ENCODE measurements around the gene NUMB. TPM values are rescaled to one million over a fixed set of nuclear protein-coding genes. Genes with fewer than 3 reads are reported as not detected.
A peak's percentile ranks its signal among the peaks of the same experiment; 100 is the strongest.

The NUMB gene
- total and polyA plus RNA-seq, 4 donors = 39.4 to 100 (median 87.8) TPM

DNA sequence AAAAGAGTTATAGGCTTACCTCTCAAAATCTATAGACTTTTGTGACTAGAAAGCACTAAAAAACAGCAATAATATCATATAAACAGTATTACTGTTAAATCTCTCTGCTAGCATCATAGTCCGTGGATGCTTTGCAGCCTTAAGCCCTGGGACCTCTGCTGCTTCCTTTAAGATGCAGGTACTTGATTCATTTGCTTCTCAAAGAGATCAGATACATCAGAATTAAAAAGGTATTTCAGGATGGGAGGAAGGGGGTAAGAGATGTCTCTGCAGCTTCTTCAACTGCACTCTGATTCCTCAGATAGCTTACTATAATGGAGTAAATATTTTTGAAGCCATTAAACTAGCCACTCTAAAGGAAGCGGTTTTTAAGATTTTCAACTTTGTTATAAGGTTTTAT is 171.7 kb downstream of the NUMB start:
- 94 to 96% methylated on average over 2 of the region's 2 CpGs for WGBS, 2 donors
- H3K36me3 ChIP-seq (ENCODE audit: control insufficient read depth in 4 of 4, insufficient read depth in 4 of 4, low read length in 4 of 4) = peaks cover 18 to 41% (median 27%) of the 10 kb centered on the region in 4 donors
- no peak for DNase-seq

DNA sequence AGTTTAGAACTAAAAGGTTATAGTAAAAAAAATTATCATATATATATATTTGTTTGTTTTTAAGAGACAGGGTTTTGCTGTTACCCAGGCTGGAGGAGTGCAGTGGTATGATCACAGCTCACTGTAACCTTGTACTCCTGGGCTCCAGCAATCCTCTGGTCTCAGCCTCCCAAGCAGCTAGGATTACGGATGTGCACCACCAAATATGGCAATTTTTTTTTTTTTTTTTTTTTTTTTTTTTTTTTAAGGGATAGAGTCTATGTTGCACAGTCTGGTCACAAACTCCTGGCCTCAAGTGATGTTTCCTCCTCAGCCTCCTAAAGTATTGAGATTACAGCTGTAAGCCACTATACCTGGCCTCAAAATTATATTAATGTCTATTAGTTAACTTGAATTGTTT is 172.4 kb downstream of the NUMB start:
- DNase-seq = no peak
- H3K4me3 ChIP-seq = no peak overlapping the region
- no peaks in the 10 kb centered on the region for H3K9me3 ChIP-seq (ENCODE audit: control insufficient read depth in 4 of 4, insufficient read depth in 3 of 4, low read length in 3 of 4)
- H3K9ac ChIP-seq (ENCODE audit: insufficient read depth in 1 of 2, low read length in 2 of 2) = no peak overlapping the region
- H3K27me3 ChIP-seq (ENCODE audit: control insufficient read depth in 3 of 3, insufficient read depth in 3 of 3, low read length in 2 of 3) = no peaks in the 10 kb centered on the region
- no peak for ATAC-seq (ENCODE audit: insufficient read depth, low FRiP score)
- peaks cover 0 to 3% (median 0%) of the 10 kb centered on the region in 5 donors for H3K4me1 ChIP-seq (ENCODE audit: control insufficient read depth in 5 of 5, insufficient read depth in 5 of 5, low read length in 5 of 5)
- peaks cover 20 to 46% (median 29%) of the 10 kb centered on the region in 4 donors for H3K36me3 ChIP-seq (ENCODE audit: control insufficient read depth in 4 of 4, insufficient read depth in 4 of 4, low read length in 4 of 4)
- TF ChIP-seq, protein P1, sequence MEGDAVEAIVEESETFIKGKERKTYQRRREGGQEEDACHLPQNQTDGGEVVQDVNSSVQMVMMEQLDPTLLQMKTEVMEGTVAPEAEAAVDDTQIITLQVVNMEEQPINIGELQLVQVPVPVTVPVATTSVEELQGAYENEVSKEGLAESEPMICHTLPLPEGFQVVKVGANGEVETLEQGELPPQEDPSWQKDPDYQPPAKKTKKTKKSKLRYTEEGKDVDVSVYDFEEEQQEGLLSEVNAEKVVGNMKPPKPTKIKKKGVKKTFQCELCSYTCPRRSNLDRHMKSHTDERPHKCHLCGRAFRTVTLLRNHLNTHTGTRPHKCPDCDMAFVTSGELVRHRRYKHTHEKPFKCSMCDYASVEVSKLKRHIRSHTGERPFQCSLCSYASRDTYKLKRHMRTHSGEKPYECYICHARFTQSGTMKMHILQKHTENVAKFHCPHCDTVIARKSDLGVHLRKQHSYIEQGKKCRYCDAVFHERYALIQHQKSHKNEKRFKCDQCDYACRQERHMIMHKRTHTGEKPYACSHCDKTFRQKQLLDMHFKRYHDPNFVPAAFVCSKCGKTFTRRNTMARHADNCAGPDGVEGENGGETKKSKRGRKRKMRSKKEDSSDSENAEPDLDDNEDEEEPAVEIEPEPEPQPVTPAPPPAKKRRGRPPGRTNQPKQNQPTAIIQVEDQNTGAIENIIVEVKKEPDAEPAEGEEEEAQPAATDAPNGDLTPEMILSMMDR (IDR thresholded peaks at IDR 0.05; ENCODE audit: control extremely low read depth, extremely low read depth) = no peak
- no peak overlapping the region for H3K27ac ChIP-seq (ENCODE audit: low read depth in 1 of 2, low read length in 1 of 2)
- WGBS, 2 donors = 97 to 100% methylated on average over 1 of the region's 1 CpG

More for the DNA sequence above, 171.7 kb downstream of the NUMB start:
- Histone ChIP-seq H3K27ac (ENCODE audit: low read depth in 1 of 2, low read length in 1 of 2) (no peak overlapping the region), H3K4me1 (ENCODE audit: control insufficient read depth in 5 of 5, insufficient read depth in 5 of 5, low read length in 5 of 5) (peaks cover 0 to 3% (median 0%) of the 10 kb centered on the region in 5 donors), H3K9me3 (ENCODE audit: control insufficient read depth in 4 of 4, insufficient read depth in 3 of 4, low read length in 3 of 4) (no peaks in the 10 kb centered on the region), H3K9ac (ENCODE audit: insufficient read depth in 1 of 2, low read length in 2 of 2) (no peak overlapping the region), H3K4me3 (no peak overlapping the region), H3K27me3 (ENCODE audit: control insufficient read depth in 3 of 3, insufficient read depth in 3 of 3, low read length in 2 of 3) (no peaks in the 10 kb centered on the region)
- ATAC-seq (ENCODE audit: insufficient read depth, low FRiP score) = no peak
- TF ChIP-seq, protein P1 (IDR thresholded peaks at IDR 0.05; ENCODE audit: control extremely low read depth, extremely low read depth) = no peak

DNA sequence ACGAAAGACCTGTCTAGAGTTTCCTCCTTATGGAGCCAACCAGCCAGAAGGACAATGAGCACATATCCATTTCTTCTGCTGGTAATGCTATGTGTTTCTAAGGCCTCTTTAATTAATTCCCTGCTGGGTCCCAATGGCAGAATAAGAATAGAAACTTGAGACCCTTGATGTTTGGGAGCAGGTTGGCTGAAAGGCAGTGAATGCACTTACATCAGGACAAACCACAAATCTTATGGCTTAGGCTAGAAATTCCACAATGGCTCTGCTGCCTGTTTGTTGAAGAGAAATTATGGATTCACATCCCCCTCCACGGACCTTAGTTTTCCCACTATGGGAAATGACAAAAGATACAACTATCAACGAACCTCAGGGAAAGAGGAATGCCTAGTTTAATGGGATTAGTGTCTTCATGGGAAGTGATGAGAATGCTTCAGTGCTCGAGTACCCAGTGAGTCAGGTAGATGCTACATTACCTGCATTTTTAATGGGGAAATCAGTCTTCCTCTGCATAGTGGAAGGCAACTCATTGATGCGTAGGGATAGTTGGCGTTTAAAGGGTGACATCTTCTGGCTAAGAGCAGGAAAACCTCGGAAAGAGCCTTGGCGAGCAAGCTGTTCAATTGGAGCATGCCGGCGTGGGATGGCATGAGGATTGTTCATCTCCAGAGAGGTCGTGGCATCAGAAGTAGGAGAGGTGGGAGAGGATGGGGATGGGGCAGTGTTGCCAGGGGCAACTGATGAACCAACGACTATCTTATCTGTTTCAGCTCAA is 174.6 kb downstream of the NUMB start:
- WGBS, 2 donors = 75 to 86% methylated on average over 12 of the region's 12 CpGs
- H3K4me3 ChIP-seq = no peak overlapping the region
- DNase-seq = peak in 2 of 3 donors; percentile 40 to 50
- no peaks in the 10 kb centered on the region for H3K9me3 ChIP-seq (ENCODE audit: control insufficient read depth in 4 of 4, insufficient read depth in 3 of 4, low read length in 3 of 4)
- H3K4me1 ChIP-seq (ENCODE audit: control insufficient read depth in 5 of 5, insufficient read depth in 5 of 5, low read length in 5 of 5) = no peaks in the 10 kb centered on the region
- no peak overlapping the region for H3K27ac ChIP-seq (ENCODE audit: low read depth in 1 of 2, low read length in 1 of 2)
- H3K36me3 ChIP-seq (ENCODE audit: control insufficient read depth in 4 of 4, insufficient read depth in 4 of 4, low read length in 4 of 4) = peaks cover 23 to 50% (median 30%) of the 10 kb centered on the region in 4 donors
- ATAC-seq (ENCODE audit: insufficient read depth, low FRiP score) = no peak
- TF ChIP-seq, protein P1 (IDR thresholded peaks at IDR 0.05; ENCODE audit: control extremely low read depth, extremely low read depth) = no peak
- H3K27me3 ChIP-seq (ENCODE audit: control insufficient read depth in 3 of 3, insufficient read depth in 3 of 3, low read length in 2 of 3) = no peaks in the 10 kb centered on the region
- H3K9ac ChIP-seq (ENCODE audit: insufficient read depth in 1 of 2, low read length in 2 of 2) = no peak overlapping the region
